GM12892 (cell line): ENCODE results near the gene CDH13.

Experiments used
- POLR2A ChIP-seq: IDR thresholded peaks from 2 replicates; pipeline ENCODE4 v1.6.1; 2011; ENCODE audit warnings: low read depth, low read length, control low read depth
- POLR2AphosphoS5 ChIP-seq: IDR thresholded peaks from 2 replicates; pipeline ENCODE4 v1.6.1; 2011; ENCODE audit warnings: low read depth, low read length, control low read depth
- TAF1 ChIP-seq: IDR thresholded peaks from 2 replicates; pipeline ENCODE4 v1.6.1; 2011; ENCODE audit warnings: low read depth, mild to moderate bottlenecking, control low read depth, low read length, borderline replicate concordance

- no peak for TF ChIP-seq POLR2A
- TF ChIP-seq TAF1: no peak
- TF ChIP-seq POLR2AphosphoS5: no peak
Observed at GRCh38 chr16:83185902-83186301, 559.1 kb downstream of the CDH13 start.
